Measurements from ENCODE around the gene GNAQ.

GNAQ gene

GRCh38 chr9:77907585-77907984 is 124.0 kb downstream of the GNAQ start:
- Histone ChIP-seq H3K36me3 (replicated peaks) (no peaks in the 10 kb centered on the region), H3K4me3 (ENCODE audit: low read depth, low read length) (no peak overlapping the region), H3K27me3 (replicated peaks) (no peaks in the 10 kb centered on the region), H3K27ac (no peak overlapping the region)
- TF ChIP-seq CTCF (IDR thresholded peaks at IDR 0.05; ENCODE audit: low read depth, low read length, missing control alignments): no peak
- no peak for DNase-seq
- in situ Hi-C loops (cut with HindIII; ENCODE audit: low pct_ligation_motif_present, low sequenced_read_pairs): no loop called here

GRCh38 chr9:77906991-77907390 is 124.6 kb downstream of the GNAQ start:
- Histone ChIP-seq H3K27ac (no peak overlapping the region), H3K36me3 (replicated peaks) (no peaks in the 10 kb centered on the region), H3K27me3 (replicated peaks) (no peaks in the 10 kb centered on the region), H3K4me3 (ENCODE audit: low read depth, low read length) (no peak overlapping the region)
- in situ Hi-C loops (cut with HindIII; ENCODE audit: low pct_ligation_motif_present, low sequenced_read_pairs): no loop called here
- TF ChIP-seq CTCF (IDR thresholded peaks at IDR 0.05; ENCODE audit: low read depth, low read length, missing control alignments): no peak
- no peak for DNase-seq

- no peak for TF ChIP-seq CTCF (IDR thresholded peaks at IDR 0.05; ENCODE audit: low read depth, low read length, missing control alignments)
- DNase-seq: no peak
- Histone ChIP-seq H3K4me3 (ENCODE audit: low read depth, low read length) (no peak overlapping the region), H3K27me3 (replicated peaks) (no peaks in the 10 kb centered on the region), H3K36me3 (replicated peaks) (no peaks in the 10 kb centered on the region), H3K27ac (no peak overlapping the region)
- in situ Hi-C loops (cut with HindIII; ENCODE audit: low pct_ligation_motif_present, low sequenced_read_pairs): no loop called here
These were observed 127.8 kb downstream of the GNAQ start for GRCh38 chr9:77903666-77904285.

GRCh38 chr9:77901771-77902170 is 129.8 kb downstream of the GNAQ start:
- H3K4me3 ChIP-seq (ENCODE audit: low read depth, low read length): no peak overlapping the region
- H3K36me3 ChIP-seq (replicated peaks): no peaks in the 10 kb centered on the region
- DNase-seq: no peak
- in situ Hi-C loops (cut with HindIII; ENCODE audit: low pct_ligation_motif_present, low sequenced_read_pairs): no loop called here
- H3K27ac ChIP-seq: no peak overlapping the region
- H3K27me3 ChIP-seq (replicated peaks): no peaks in the 10 kb centered on the region
- no peak for TF ChIP-seq CTCF (IDR thresholded peaks at IDR 0.05; ENCODE audit: low read depth, low read length, missing control alignments)

GRCh38 chr9:77901018-77901417 is 130.6 kb downstream of the GNAQ start:
- no peak for DNase-seq
- TF ChIP-seq CTCF (IDR thresholded peaks at IDR 0.05; ENCODE audit: low read depth, low read length, missing control alignments): no peak
- Histone ChIP-seq H3K27ac (no peak overlapping the region), H3K36me3 (replicated peaks) (no peaks in the 10 kb centered on the region), H3K27me3 (replicated peaks) (no peaks in the 10 kb centered on the region), H3K4me3 (ENCODE audit: low read depth, low read length) (no peak overlapping the region)
- in situ Hi-C loops (cut with HindIII; ENCODE audit: low pct_ligation_motif_present, low sequenced_read_pairs): no loop called here
